ENCODE data around the gene MYT1. TPM values are rescaled to one million over a fixed set of nuclear protein-coding genes. Genes with fewer than 3 reads are reported as not detected.

Gene MYT1
- total RNA-seq, 1 experiment from 2014 or later, result 7.1 TPM

- H3K9me2 ChIP-seq (ENCODE audit: insufficient read depth), result no peaks in the 10 kb centered on the region
- ATAC-seq, result peak; percentile 51
- no peak overlapping the region; the same call in 1 of the 2 replicates for H3K27ac ChIP-seq (ENCODE audit: low read depth, low read length)
- H3K4me1 ChIP-seq (ENCODE audit: control insufficient read depth in 1 of 2, insufficient read depth in 2 of 2, low read length in 2 of 2), result peaks cover 0 to 8% of the 10 kb centered on the region in 2 experiments; a peak in 2 of 4 replicates
- RAD21 ChIA-PET (ENCODE audit: low non-redundant PET in 1 of 2, low total read pairs in 2 of 2, uncharacterized antibody in 2 of 2, unreplicated experiment in 2 of 2), result interaction anchor here in 1 of 2 experiments (0.7 kb wide), 1 partner anchor 194 kb away, joined by 7 read pairs; no protein-coding TSS in a partner anchor
- BruUV-seq (replicated peaks), result no TSS peak
- no peaks in the 10 kb centered on the region for H4K20me1 ChIP-seq (ENCODE audit: insufficient read depth)
- POLR2A ChIA-PET, result no interaction called here
- peak overlapping the region; percentile 30 for H3K4me2 ChIP-seq (ENCODE audit: low read length)
- no peak for TF ChIP-seq POLR2A (IDR thresholded peaks at IDR 0.05; ENCODE audit: borderline replicate concordance, extremely low read depth, insufficient read depth, insufficient read length)
- TF ChIP-seq YY1 (IDR thresholded peaks at IDR 0.05; ENCODE audit: extremely low read depth, insufficient replicate concordance, low read depth, low read length), result no peak
- no peaks in the 10 kb centered on the region for H3K27me3 ChIP-seq (ENCODE audit: insufficient read depth, low read length)
- H3K36me3 ChIP-seq (ENCODE audit: control insufficient read depth in 1 of 2, insufficient read depth in 2 of 2, low read length in 2 of 2), result no peaks in the 10 kb centered on the region
- no peak overlapping the region for H3K4me3 ChIP-seq (replicated peaks in 1 of 2; ENCODE audit: low read depth in 1 of 2, low read length in 2 of 2)
- peak; percentile 6 for DNase-seq (ENCODE audit: low read depth, low spot score)
- H3K9ac ChIP-seq (ENCODE audit: low read length), result no peak overlapping the region
- intact Hi-C loops (cut with micrococcal nuclease), result loop anchor here (1.0 to 2.0 kb wide), 2 partner anchors 81 to 139 kb away; partner anchors contain the start of gene PRPF6
- no peaks in the 10 kb centered on the region for H3K79me2 ChIP-seq (ENCODE audit: insufficient read depth, low read length)
- H2AFZ ChIP-seq (ENCODE audit: low read depth, low read length, poor library complexity, severe bottlenecking), result no peak overlapping the region
- no peaks in the 10 kb centered on the region for H3K9me3 ChIP-seq (ENCODE audit: control insufficient read depth in 1 of 2, insufficient read depth in 1 of 2, low read depth in 1 of 2, low read length in 2 of 2)
- CTCF ChIA-PET, result interaction anchor here (0.5 to 1.9 kb wide), 5 partner anchors 18 to 582 kb away, joined by 3 to 16 read pairs (median 5); partner anchors contain the start of genes PRPF6 and PTK6
Measured at GRCh38 chr20:64119681-64120341, 44.4 kb upstream of the MYT1 start.

- no peak overlapping the region for H3K27ac ChIP-seq (ENCODE audit: low read depth, low read length)
- CTCF ChIA-PET, result interaction anchor here (1.3 to 1.7 kb wide), 2 partner anchors 19 to 38 kb away, joined by 5 to 6 read pairs; no protein-coding TSS in a partner anchor
- BruUV-seq (replicated peaks), result no TSS peak
- no peaks in the 10 kb centered on the region for H4K20me1 ChIP-seq (ENCODE audit: insufficient read depth)
- POLR2A ChIA-PET, result interaction anchor here (0.7 kb wide), 1 partner anchor 491 kb away, joined by 3 read pairs; no protein-coding TSS in a partner anchor
- H3K9me2 ChIP-seq (ENCODE audit: insufficient read depth), result no peaks in the 10 kb centered on the region
- no peaks in the 10 kb centered on the region for H3K9me3 ChIP-seq (ENCODE audit: control insufficient read depth in 1 of 2, insufficient read depth in 1 of 2, low read depth in 1 of 2, low read length in 2 of 2)
- no peak overlapping the region for H2AFZ ChIP-seq (ENCODE audit: low read depth, low read length, poor library complexity, severe bottlenecking)
- H3K27me3 ChIP-seq (ENCODE audit: insufficient read depth, low read length), result no peaks in the 10 kb centered on the region
- RAD21 ChIA-PET (ENCODE audit: low non-redundant PET in 1 of 2, low total read pairs in 2 of 2, uncharacterized antibody in 2 of 2, unreplicated experiment in 2 of 2), result interaction anchor here in 1 of 2 experiments (1.0 kb wide), 1 partner anchor 38 kb away, joined by 3 read pairs; no protein-coding TSS in a partner anchor
- H3K4me3 ChIP-seq (replicated peaks in 1 of 2; ENCODE audit: low read depth in 1 of 2, low read length in 2 of 2), result no peak overlapping the region
- peaks cover 0 to 8% of the 10 kb centered on the region in 2 experiments; a peak in 2 of 4 replicates for H3K4me1 ChIP-seq (ENCODE audit: control insufficient read depth in 1 of 2, insufficient read depth in 2 of 2, low read length in 2 of 2)
- no peaks in the 10 kb centered on the region for H3K36me3 ChIP-seq (ENCODE audit: control insufficient read depth in 1 of 2, insufficient read depth in 2 of 2, low read length in 2 of 2)
- no peak overlapping the region for H3K4me2 ChIP-seq (ENCODE audit: low read length)
- intact Hi-C loops (cut with micrococcal nuclease), result loop anchor here (2.0 kb wide), 1 partner anchor 141 kb away; the partner anchor contains the start of gene PRPF6
- no peaks in the 10 kb centered on the region for H3K79me2 ChIP-seq (ENCODE audit: insufficient read depth, low read length)
- H3K9ac ChIP-seq (ENCODE audit: low read length), result no peak overlapping the region
- DNase-seq (ENCODE audit: low read depth, low spot score), result no peak
- ATAC-seq, result no peak
- TF ChIP-seq CEBPB (IDR thresholded peaks at IDR 0.05; ENCODE audit: low read depth), result no peak
- no peak for TF ChIP-seq ZBTB33 (IDR thresholded peaks at IDR 0.05; ENCODE audit: extremely low read depth, insufficient replicate concordance, low read length)
- TF ChIP-seq JUND (IDR thresholded peaks at IDR 0.05), result no peak
- no peak for TF ChIP-seq TCF7L2 (IDR thresholded peaks at IDR 0.05; ENCODE audit: borderline replicate concordance, extremely low read depth, insufficient read depth, insufficient read length)
- TF ChIP-seq EZH2phosphoT487 (IDR thresholded peaks at IDR 0.05; ENCODE audit: borderline replicate concordance), result no peak
- no peak for TF ChIP-seq FOSL1 (IDR thresholded peaks at IDR 0.05; ENCODE audit: low read depth)
- TF ChIP-seq SIN3A (IDR thresholded peaks at IDR 0.05; ENCODE audit: low read depth), result no peak
- no peak for TF ChIP-seq SP1 (IDR thresholded peaks at IDR 0.05; ENCODE audit: low read depth)
- TF ChIP-seq YY1 (IDR thresholded peaks at IDR 0.05; ENCODE audit: extremely low read depth, insufficient replicate concordance, low read depth, low read length), result no peak
- no peak for TF ChIP-seq EGR1 (IDR thresholded peaks at IDR 0.05; ENCODE audit: low read depth)
- no peak for TF ChIP-seq SRF (IDR thresholded peaks at IDR 0.05; ENCODE audit: low read depth)
- no peak for TF ChIP-seq EZH2 (IDR thresholded peaks at IDR 0.05)
- no peak for TF ChIP-seq POLR2AphosphoS5 (IDR thresholded peaks at IDR 0.05; ENCODE audit: low read depth, low read length)
- no peak for TF ChIP-seq ZFX (IDR thresholded peaks at IDR 0.05)
- no peak for TF ChIP-seq ZNF274 (IDR thresholded peaks at IDR 0.05; ENCODE audit: low read depth, low read length)
Measured at GRCh38 chr20:64121586-64121985, 42.7 kb upstream of the MYT1 start.

Measured in HCT116 (cell line).